ENCODE results near the gene ABL1. TPM values are rescaled to one million over a fixed set of nuclear protein-coding genes. Genes with fewer than 3 reads are reported as not detected.

Gene ABL1
- total RNA-seq, 1 experiment from 2014 or later = 57.2 TPM

DNA sequence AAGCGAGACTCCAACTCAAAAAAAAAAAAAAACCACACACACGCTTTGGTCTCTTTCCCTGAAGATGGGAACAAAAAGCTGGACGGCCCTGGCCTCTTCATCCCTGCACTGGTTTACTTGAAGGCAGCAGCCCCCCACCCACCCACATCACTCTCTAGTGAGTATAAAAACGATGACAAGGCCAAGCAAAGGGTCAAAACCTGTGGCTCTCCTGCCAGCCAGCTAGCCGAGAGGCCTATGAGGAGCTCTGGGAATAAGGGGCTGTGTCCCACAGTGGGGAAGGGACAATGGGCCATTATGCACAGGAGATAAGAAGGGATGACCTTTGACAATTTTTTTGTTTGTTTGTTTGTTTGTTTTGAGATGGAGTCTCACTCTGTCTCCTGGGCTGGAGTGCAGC lies 48.4 kb downstream of the ABL1 start:
- H3K36me3 ChIP-seq = peaks cover 94% of the 10 kb centered on the region
- no peak overlapping the region for H3K4me3 ChIP-seq
- no peaks in the 10 kb centered on the region for H3K9me3 ChIP-seq (replicated peaks)
- no peaks in the 10 kb centered on the region for H3K27me3 ChIP-seq
- no peak for DNase-seq
- H3K27ac ChIP-seq = no peak overlapping the region
- H3K4me1 ChIP-seq = no peaks in the 10 kb centered on the region

DNA sequence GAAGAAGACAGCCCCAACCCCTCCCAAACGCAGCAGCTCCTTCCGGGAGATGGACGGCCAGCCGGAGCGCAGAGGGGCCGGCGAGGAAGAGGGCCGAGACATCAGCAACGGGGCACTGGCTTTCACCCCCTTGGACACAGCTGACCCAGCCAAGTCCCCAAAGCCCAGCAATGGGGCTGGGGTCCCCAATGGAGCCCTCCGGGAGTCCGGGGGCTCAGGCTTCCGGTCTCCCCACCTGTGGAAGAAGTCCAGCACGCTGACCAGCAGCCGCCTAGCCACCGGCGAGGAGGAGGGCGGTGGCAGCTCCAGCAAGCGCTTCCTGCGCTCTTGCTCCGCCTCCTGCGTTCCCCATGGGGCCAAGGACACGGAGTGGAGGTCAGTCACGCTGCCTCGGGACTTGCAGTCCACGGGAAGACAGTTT lies 49.1 kb downstream of the ABL1 start:
- H3K36me3 ChIP-seq = peaks cover 94% of the 10 kb centered on the region

DNA sequence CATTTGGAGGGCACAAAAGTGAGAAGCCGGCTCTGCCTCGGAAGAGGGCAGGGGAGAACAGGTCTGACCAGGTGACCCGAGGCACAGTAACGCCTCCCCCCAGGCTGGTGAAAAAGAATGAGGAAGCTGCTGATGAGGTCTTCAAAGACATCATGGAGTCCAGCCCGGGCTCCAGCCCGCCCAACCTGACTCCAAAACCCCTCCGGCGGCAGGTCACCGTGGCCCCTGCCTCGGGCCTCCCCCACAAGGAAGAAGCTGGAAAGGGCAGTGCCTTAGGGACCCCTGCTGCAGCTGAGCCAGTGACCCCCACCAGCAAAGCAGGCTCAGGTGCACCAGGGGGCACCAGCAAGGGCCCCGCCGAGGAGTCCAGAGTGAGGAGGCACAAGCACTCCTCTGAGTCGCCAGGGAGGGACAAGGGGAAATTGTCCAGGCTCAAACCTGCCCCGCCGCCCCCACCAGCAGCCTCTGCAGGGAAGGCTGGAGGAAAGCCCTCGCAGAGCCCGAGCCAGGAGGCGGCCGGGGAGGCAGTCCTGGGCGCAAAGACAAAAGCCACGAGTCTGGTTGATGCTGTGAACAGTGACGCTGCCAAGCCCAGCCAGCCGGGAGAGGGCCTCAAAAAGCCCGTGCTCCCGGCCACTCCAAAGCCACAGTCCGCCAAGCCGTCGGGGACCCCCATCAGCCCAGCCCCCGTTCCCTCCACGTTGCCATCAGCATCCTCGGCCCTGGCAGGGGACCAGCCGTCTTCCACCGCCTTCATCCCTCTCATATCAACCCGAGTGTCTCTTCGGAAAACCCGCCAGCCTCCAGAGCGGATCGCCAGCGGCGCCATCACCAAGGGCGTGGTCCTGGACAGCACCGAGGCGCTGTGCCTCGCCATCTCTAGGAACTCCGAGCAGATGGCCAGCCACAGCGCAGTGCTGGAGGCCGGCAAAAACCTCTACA lies 49.8 kb downstream of the ABL1 start:
- DNase-seq = no peak
- Histone ChIP-seq H3K4me1 (no peaks in the 10 kb centered on the region), H3K27me3 (no peaks in the 10 kb centered on the region), H3K36me3 (peaks cover 92% of the 10 kb centered on the region), H3K4me3 (no peak overlapping the region), H3K9me3 (replicated peaks) (no peaks in the 10 kb centered on the region), H3K27ac (no peak overlapping the region)

More for the DNA sequence above, 49.1 kb downstream of the ABL1 start:
- no peak for DNase-seq
- Histone ChIP-seq H3K4me1 (no peaks in the 10 kb centered on the region), H3K9me3 (replicated peaks) (no peaks in the 10 kb centered on the region), H3K27ac (no peak overlapping the region), H3K4me3 (no peak overlapping the region), H3K27me3 (no peaks in the 10 kb centered on the region)

DNA sequence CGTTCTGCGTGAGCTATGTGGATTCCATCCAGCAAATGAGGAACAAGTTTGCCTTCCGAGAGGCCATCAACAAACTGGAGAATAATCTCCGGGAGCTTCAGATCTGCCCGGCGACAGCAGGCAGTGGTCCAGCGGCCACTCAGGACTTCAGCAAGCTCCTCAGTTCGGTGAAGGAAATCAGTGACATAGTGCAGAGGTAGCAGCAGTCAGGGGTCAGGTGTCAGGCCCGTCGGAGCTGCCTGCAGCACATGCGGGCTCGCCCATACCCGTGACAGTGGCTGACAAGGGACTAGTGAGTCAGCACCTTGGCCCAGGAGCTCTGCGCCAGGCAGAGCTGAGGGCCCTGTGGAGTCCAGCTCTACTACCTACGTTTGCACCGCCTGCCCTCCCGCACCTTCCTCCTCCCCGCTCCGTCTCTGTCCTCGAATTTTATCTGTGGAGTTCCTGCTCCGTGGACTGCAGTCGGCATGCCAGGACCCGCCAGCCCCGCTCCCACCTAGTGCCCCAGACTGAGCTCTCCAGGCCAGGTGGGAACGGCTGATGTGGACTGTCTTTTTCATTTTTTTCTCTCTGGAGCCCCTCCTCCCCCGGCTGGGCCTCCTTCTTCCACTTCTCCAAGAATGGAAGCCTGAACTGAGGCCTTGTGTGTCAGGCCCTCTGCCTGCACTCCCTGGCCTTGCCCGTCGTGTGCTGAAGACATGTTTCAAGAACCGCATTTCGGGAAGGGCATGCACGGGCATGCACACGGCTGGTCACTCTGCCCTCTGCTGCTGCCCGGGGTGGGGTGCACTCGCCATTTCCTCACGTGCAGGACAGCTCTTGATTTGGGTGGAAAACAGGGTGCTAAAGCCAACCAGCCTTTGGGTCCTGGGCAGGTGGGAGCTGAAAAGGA lies 50.7 kb downstream of the ABL1 start:
- Histone ChIP-seq H3K36me3 (peaks cover 91% of the 10 kb centered on the region), H3K27ac (no peak overlapping the region), H3K27me3 (no peaks in the 10 kb centered on the region), H3K4me1 (no peaks in the 10 kb centered on the region), H3K4me3 (no peak overlapping the region), H3K9me3 (replicated peaks) (no peaks in the 10 kb centered on the region)
- no peak for DNase-seq

DNA sequence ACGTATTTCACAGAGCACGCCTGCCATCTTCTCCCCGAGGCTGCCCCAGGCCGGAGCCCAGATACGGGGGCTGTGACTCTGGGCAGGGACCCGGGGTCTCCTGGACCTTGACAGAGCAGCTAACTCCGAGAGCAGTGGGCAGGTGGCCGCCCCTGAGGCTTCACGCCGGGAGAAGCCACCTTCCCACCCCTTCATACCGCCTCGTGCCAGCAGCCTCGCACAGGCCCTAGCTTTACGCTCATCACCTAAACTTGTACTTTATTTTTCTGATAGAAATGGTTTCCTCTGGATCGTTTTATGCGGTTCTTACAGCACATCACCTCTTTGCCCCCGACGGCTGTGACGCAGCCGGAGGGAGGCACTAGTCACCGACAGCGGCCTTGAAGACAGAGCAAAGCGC lies 51.9 kb downstream of the ABL1 start:
- Histone ChIP-seq H3K27me3 (no peaks in the 10 kb centered on the region), H3K4me3 (no peak overlapping the region), H3K4me1 (no peaks in the 10 kb centered on the region), H3K9me3 (replicated peaks) (no peaks in the 10 kb centered on the region), H3K36me3 (peaks cover 78% of the 10 kb centered on the region), H3K27ac (no peak overlapping the region)
- no peak for DNase-seq

DNA sequence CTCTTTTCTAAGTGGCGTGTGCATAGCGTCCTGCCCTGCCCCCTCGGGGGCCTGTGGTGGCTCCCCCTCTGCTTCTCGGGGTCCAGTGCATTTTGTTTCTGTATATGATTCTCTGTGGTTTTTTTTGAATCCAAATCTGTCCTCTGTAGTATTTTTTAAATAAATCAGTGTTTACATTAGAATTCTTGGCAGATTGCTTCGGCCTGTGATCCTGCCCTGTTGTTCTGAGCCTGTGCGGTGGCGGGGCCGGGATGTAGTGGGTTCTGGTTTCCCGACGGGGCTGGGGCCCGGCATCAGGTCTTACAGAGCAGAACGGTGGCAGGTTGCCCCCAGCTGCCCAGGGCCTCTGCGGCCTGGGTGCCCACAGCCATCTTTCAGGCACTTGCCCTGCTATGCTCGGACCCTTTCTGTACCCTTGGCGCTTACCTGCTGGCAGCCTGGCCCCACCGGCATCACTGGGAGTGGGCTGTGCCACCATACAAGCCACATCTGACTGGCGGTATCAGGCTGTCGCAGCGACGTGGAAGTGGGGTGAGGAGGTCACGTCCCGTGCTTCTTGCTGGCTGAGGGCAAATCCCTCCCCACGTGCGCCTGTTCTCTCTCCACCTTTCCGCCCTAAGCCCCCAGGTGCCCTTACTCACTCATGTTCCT lies 52.6 kb downstream of the ABL1 start:
- Histone ChIP-seq H3K9me3 (replicated peaks) (no peaks in the 10 kb centered on the region), H3K4me1 (no peaks in the 10 kb centered on the region), H3K4me3 (no peak overlapping the region), H3K27me3 (no peaks in the 10 kb centered on the region), H3K36me3 (peaks cover 75% of the 10 kb centered on the region), H3K27ac (no peak overlapping the region)
- DNase-seq = no peak

DNA sequence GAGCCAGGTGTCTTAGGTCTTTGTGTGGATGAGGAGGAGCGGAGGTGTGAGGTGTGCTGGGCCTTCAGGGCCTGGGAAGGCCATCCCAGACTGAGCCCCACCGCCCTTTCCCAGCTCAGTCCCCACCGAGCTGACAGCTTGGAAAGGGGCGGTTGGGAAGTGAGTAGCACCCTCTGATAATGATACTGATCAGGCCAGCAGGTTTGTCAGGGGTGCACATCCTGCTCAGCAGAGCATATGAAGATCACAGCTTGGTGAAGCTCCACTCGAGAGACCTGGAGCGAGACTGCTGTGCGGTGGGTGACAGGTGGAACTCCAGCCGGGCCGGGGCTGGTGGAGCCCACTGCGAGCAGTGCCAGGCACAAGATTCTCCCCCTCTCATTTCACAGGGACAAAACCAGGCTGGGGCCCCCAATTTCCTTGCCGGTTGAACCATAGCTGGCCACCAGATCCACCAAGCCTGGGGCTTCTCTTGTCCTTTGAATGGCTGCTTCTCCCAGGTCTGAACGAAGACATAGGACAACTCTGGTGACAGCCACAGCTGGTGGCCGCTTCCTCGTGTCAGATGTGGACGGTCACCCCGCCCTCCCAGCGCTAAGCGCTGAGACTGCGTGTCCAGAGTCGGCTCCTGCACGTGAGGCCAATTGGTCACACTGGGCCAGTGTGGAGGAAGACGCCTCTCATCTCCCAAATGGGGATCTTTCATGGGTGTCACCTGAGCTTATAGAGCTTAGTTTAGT lies 53.3 kb downstream of the ABL1 start:
- H3K27me3 ChIP-seq = no peaks in the 10 kb centered on the region
- H3K9me3 ChIP-seq (replicated peaks) = no peaks in the 10 kb centered on the region
- no peaks in the 10 kb centered on the region for H3K4me1 ChIP-seq
- H3K36me3 ChIP-seq = peaks cover 75% of the 10 kb centered on the region
- H3K4me3 ChIP-seq = no peak overlapping the region
- no peak overlapping the region for H3K27ac ChIP-seq
- no peak for DNase-seq

DNA sequence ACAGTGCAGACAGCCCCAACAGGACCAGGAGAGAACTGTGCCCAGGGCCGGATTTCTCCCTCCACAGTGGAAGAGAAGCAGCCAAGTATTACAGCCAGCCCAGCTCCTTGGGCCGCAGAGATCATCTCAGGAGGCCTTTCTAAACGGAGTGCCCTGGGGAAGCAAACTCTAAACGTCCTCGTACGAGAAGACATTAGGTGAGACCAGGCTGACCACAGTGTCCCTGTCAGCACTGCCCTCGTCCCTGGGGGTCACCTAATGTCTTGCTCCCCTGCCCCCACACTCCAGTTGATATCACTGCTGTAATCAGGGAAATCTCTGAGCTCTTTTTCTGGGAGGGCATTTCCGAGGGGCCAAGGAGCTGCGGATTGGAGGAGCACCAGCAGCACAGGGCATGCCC lies 55.1 kb downstream of the ABL1 start:
- no peak overlapping the region for H3K4me3 ChIP-seq

DNA sequence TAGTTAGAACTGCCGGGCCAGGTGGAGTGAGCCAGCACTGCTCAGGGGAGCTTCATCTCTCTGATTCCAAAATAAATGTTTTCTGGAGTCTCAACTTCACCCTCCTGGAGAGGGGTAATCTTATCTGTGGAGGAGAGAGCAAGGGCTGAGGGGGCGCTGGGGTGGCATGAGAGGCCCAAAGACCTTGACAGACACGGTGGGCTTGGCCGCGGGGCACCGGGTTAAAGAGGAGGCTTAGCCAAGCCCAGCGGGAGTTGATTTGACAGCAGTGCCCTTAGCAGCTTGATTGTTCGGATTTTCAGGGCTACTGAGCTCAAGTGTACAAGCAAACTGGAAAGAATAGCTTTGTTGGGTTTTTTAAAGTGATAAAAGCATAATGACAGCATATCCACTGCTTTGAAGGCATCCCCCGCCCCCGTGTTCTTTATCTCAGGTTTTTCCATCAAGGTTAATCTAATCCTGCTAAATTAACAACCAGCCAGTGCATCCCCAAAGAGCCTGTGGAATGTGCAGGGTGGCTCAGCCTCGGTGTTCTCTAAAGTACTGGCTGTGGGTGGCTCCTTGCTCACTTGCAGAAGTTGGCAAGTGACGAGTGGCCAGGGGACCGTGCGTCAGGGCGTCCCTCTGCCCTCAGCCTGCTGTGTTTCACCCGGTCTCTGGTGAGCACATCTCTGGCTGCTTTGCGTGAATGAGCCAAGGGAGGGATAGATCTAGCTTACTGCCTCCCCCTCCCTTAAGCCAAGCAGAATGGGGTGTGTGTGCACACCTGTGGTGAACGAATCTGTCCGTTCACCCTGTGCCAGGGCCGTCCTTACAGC lies 56.0 kb downstream of the ABL1 start:
- Histone ChIP-seq H3K27me3 (no peaks in the 10 kb centered on the region), H3K36me3 (peaks cover 48% of the 10 kb centered on the region), H3K4me1 (no peaks in the 10 kb centered on the region), H3K9me3 (replicated peaks) (no peaks in the 10 kb centered on the region), H3K4me3 (no peak overlapping the region), H3K27ac (no peak overlapping the region)
- no peak for DNase-seq

More for the DNA sequence above, 55.1 kb downstream of the ABL1 start:
- no peaks in the 10 kb centered on the region for H3K4me1 ChIP-seq
- no peak overlapping the region for H3K27ac ChIP-seq
- no peak for DNase-seq
- H3K9me3 ChIP-seq (replicated peaks) = no peaks in the 10 kb centered on the region
- H3K27me3 ChIP-seq = no peaks in the 10 kb centered on the region
- peaks cover 57% of the 10 kb centered on the region for H3K36me3 ChIP-seq

DNA sequence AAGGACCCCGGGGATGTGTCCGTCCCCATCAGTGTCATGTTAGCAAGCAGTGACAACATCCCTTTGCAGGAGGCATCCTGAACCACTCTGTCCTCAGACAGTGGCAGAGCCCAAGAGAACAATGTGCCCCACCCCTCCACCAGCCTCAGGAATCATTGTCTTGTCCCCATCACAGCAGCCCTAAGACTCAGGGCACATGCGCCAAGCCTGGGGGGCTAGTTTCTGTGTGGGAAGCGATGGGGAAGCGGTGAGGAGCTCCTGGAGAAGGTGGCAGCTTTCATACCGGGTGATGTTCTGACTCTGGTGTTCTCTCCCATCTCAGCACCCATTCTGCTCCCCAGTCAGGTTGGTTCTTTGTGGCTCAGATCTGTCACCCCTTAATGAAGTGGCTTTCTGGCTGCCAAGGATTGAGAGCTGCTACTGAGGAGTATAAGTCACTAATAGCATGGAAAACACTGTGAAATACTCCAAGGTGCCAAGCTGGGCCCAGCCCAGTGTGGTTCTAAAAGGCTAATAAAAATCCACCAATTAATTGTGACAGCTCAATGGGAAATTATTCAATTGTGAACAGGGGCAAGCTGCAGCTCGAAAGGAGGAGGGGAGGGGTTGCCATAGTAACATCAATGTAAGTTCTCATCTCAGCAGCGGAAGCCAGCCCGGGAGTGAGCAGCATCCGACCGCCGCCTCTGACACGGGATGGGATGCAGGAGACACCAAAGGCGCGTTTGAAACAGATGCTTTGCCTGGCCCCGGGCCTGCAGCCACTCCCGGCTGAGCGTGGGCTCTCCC lies 56.8 kb downstream of the ABL1 start:
- H3K9me3 ChIP-seq (replicated peaks) = no peaks in the 10 kb centered on the region
- peaks cover 41% of the 10 kb centered on the region for H3K36me3 ChIP-seq
- H3K27ac ChIP-seq = no peak overlapping the region
- H3K27me3 ChIP-seq = no peaks in the 10 kb centered on the region
- H3K4me1 ChIP-seq = no peaks in the 10 kb centered on the region
- H3K4me3 ChIP-seq = no peak overlapping the region
- DNase-seq = no peak

DNA sequence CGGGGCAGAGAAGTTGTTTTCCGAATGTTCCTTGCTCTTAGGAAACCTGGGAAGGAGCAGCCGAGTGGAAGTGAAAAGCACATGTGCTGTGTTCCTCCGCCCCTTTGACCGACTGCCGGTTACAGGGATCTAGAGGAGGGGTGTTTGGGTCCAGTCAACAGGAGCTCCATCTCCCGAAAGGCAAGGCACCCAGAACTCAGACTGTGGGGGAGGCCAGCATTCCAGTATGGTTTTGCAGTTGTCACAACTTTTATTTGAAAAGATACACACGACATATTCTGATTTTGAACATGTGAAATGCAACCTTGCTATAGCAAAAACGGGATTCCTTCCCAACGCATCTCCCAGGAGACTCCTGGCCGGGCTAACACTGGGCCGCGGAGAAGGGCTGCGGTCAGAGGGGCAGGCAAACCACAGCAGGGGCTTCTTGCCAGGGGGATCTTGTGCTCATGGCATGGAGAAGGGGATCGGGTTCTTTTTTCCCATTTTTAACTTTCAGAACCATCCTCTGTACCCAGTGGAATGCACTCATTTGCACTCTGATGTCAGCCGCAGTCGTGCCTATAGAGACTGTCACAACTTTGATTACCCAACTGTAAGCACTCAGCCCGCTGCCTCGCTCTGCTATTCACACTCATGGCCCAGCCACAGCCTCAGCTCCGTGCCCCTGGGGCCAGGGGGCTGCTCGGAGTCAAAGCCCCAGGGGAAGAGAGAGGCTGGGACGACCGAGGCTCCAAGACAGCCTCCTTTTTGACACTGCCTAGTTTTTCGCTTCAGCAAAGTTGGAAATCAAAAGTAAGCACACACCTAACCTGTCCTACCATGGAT lies 57.6 kb downstream of the ABL1 start:
- Histone ChIP-seq H3K4me3 (no peak overlapping the region), H3K4me1 (no peaks in the 10 kb centered on the region), H3K36me3 (peaks cover 33% of the 10 kb centered on the region), H3K27me3 (no peaks in the 10 kb centered on the region), H3K9me3 (replicated peaks) (no peaks in the 10 kb centered on the region), H3K27ac (no peak overlapping the region)
- DNase-seq = no peak

DNA sequence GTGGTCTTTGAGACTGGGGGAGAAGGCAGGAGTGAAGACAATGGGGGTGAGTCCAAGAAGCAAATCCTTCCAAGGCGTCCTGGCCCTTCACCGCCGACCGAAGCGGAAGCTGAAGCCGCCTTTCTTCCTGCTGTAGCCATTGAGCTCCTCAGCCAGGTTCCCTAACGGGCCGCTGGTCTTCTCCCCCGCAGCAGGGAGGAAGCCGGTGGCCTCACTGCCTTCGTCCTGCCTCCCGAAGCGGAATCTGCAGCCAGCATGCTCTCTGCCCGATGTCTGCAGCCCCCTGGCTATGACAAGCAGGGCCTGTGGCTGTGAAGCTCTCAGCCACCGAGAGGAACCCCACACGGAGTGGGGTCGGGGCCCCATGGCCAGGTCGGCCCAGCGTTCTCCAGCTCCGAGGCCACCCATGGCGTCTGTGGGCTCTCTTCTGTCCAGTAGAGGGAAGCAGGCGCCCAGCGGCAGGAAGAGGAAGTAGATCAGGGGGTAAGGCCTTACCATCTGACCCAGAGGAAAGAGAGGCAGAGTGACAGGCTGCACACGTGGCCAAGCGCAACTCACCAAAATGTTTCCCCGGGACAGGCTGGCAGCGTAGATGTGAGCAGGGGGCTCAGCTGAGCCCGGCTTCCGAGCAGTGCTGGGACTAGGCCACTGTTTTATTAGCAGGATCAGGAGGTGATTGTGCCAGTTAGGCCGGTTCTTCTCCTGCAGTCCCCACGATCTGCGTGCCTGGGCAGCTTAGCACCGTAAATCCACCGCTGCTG lies 58.5 kb downstream of the ABL1 start:
- no peak for DNase-seq
- H3K27me3 ChIP-seq = no peaks in the 10 kb centered on the region
- H3K9me3 ChIP-seq (replicated peaks) = no peaks in the 10 kb centered on the region
- no peak overlapping the region for H3K27ac ChIP-seq
- peaks cover 26% of the 10 kb centered on the region for H3K36me3 ChIP-seq
- H3K4me3 ChIP-seq = no peak overlapping the region
- no peaks in the 10 kb centered on the region for H3K4me1 ChIP-seq

Measured in SJCRH30 (cell line).